HG02870 (cell line): Measurements from ENCODE around the gene ELF4.

Experiments
- ATAC-seq: cut with Tn5 transposase; IDR thresholded peaks from one replicate; pipeline ENCODE4 v1.9.1; 2021; ENCODE audit warnings: mild to moderate bottlenecking, moderate library complexity; ENCODE audit not compliant: unreplicated experiment

ELF4 gene

GRCh38 chrX:130053236-130053635 lies 57.1 kb downstream of the ELF4 start:
- ATAC-seq, result no peak

GRCh38 chrX:130051176-130051845 lies 59.0 kb downstream of the ELF4 start:
- ATAC-seq, result no peak

DNA sequence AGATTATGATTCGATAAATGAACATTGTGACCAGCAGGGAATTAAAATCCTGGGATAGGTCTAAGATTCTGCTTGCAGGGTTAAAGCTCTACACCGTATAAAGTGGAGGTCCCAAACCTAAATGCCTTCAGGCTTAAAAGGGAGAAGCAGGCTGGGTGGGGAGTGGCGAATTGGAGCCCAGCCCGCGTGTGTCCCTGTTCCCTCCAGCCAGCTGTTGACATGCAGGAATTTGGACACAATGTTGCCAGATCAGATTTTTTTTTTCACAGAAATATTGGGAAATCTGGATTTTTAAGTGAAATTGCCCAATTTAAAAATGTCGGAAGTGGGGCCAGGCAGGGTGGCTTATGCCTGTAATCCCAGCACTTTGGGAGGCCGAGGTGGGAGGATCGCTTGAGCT lies 60.5 kb downstream of the ELF4 start:
- ATAC-seq, result no peak

- no peak for ATAC-seq
Measured at GRCh38 chrX:130048686-130049222, 61.5 kb downstream of the ELF4 start.

- ATAC-seq, result no peak
Measured at GRCh38 chrX:130047416-130047815, 62.9 kb downstream of the ELF4 start.

- no peak for ATAC-seq
Measured at GRCh38 chrX:130039847-130040246, 70.5 kb downstream of the ELF4 start.

DNA sequence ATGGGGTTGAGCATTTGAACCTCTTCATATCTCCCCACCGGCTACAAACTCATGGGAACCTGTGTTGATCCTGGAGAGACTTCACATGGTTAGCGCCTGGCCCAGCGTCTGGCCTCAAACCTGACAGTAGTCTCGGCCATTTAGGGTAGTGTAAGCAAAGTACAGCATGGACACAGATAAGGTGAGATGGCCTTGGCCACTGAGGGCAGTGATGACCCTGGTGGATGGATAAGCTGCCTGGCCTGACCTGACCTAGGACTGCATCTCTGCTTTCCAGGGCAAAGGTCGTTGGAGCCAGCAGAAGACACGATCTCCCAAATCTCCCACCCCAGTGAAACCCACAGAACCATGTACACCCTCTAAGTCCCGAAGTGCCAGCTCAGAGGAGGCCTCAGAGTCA lies 76.1 kb downstream of the ELF4 start:
- no peak for ATAC-seq

GRCh38 chrX:130032552-130032951 lies 77.7 kb downstream of the ELF4 start:
- ATAC-seq, result no peak

GRCh38 chrX:130030826-130031225 lies 79.5 kb downstream of the ELF4 start:
- ATAC-seq, result no peak

GRCh38 chrX:130028196-130028595 lies 82.1 kb downstream of the ELF4 start:
- no peak for ATAC-seq

- ATAC-seq, result no peak
Measured at GRCh38 chrX:130027569-130027968, 82.7 kb downstream of the ELF4 start.

- no peak for ATAC-seq
Measured at GRCh38 chrX:130025256-130025655, 85.0 kb downstream of the ELF4 start.

DNA sequence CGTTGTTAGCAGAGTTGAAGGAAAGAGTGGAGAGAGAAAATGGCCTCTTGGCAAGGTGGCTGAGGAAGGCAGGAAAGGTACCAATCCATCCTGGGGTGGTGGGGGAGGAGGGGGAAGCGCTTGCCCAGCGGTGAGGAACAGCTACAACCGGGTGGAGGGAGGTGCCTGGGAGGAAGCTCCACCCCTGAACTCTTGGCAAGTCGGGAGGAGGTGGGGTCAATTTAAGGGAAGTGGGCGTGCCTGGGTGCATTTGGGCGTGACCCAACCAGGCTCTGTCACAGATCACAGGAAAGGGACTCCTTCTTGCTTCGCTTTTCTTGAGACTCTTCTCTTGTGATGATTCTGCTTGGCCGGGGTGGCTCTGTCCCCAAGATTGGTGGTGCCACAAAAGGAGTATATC lies 86.2 kb downstream of the ELF4 start:
- peak; percentile 97 for ATAC-seq

- no peak for ATAC-seq
Measured at GRCh38 chrX:130020661-130021324, 89.5 kb downstream of the ELF4 start.

DNA sequence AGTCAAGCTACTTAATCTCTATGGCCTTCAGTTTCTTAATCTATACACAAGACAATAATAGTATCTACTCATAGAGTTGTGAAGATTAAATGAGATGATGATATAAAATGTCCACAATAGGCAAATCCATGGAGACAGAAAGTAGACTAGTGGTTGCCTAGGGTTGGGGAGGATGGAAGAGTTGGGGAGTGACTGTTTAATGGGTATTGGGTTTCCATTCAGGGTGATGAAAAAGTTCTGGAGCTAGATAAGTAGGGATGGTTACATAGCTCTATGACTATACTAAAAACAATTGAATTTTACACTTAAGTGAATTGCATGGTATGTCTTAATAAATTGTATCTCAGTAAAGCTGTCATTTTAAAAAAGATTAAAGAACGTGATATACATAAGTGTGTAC lies 92.2 kb downstream of the ELF4 start:
- no peak for ATAC-seq

GRCh38 chrX:130015181-130015580 lies 95.1 kb downstream of the ELF4 start:
- no peak for ATAC-seq
